Measurements from ENCODE around the gene ELFN1.

Gene ELFN1

DNA sequence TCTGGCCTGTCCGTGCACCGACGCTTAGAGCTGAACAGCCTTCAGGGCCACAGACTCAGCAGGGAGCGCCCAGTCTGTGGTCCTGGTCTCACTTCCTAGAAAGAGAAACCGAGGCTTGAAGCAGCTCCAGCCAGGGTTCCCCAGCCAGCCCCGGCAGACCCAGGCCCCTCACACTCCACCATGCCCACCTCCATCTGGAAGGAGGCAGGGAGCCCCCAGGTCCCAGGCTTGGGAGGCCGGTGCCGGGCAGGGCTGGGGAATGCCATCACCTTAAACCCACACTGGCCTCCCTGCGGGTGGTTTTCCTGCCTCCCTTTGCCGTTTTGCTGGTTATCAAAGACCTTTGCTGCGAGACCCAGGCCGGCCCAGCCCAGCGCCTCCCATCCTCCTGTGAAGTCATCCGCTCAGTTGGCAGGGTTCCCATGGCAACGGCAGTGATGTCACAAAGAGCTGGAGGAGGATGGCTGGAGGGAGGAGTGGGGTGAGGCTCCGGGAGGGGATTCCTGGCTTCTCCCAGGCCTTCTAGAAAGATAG is 24.0 kb downstream of the ELFN1 start:
- no peak for DNase-seq (ENCODE audit: low read depth in 2 of 3, low spot score in 2 of 3)

DNA sequence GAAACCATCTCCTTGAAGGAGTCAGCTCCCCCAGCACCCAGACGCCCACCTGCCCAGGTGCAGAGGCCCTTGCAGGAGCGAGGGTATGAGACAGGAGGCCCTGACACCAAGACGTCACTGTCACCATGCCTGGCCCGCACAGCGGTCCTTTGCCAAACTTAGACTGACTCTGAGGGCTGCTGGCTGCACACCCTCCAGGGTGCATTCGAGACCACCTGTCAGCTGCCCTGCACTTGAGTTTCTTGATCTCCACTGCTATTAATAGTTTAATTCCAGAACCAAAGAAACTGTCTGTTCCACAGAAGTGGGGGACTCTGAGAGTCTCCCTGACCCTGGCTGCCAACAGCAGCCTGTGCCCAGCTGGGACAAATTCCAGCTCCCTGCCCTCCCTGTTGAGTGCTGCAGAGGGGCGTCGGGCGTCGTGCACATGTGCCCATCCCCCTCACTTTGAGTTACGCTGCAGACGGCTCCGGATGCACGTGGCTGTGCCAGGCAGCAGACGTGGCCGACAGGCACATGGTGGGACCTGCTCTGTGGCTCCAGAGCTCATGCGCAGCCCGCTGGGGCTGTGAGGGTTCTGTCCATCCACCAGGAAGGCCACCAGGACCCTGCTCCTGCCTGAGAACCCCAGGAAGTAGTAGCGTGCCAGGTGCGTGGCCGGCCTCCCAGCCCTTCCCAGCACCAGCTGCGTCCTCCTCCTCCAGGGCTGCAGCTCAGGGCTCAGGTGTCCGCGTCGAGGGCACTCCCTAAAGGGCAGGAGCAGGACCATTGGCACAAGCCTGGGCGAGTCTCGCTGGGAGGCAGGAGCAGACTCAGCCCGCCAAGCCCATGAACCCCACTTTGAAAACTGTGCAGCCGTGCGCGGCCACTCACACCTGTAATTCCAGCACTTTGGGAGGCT is 24.8 kb downstream of the ELFN1 start:
- no peak for DNase-seq (ENCODE audit: low read depth in 2 of 3, low spot score in 2 of 3)

DNA sequence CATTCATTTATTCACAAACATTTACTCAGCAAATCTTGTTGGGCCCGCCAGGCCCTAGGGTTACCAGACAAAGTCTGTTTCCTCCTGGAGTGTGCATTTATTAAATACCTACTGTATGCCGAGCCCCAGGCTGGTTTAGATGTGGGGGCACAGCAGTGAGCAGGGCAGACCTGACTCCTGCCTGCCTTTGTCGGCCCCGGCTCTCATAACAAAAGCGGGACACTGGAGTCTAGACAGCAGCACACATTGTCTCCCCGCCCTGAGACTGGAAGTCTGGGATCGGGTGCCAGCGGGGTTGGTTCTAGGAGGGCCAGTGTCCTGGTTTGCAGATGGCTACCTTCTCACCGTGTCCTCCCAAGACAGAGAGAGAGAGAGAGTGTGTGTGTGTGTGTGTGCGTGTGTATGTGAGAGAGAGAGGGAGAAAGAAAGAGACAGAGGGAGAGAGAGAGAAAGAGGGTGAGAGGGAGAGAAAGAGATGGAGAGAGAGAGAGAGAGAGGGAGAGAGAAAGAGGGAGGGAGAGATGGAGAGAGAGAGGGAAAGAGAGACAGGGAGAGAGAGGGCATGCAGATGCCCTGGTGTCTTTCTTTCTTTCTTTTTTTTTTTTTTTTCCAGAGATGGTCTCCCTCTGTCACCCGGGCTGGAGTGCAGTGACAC is 25.9 kb downstream of the ELFN1 start:
- DNase-seq (ENCODE audit: low read depth in 2 of 3, low spot score in 2 of 3): no peak

DNA sequence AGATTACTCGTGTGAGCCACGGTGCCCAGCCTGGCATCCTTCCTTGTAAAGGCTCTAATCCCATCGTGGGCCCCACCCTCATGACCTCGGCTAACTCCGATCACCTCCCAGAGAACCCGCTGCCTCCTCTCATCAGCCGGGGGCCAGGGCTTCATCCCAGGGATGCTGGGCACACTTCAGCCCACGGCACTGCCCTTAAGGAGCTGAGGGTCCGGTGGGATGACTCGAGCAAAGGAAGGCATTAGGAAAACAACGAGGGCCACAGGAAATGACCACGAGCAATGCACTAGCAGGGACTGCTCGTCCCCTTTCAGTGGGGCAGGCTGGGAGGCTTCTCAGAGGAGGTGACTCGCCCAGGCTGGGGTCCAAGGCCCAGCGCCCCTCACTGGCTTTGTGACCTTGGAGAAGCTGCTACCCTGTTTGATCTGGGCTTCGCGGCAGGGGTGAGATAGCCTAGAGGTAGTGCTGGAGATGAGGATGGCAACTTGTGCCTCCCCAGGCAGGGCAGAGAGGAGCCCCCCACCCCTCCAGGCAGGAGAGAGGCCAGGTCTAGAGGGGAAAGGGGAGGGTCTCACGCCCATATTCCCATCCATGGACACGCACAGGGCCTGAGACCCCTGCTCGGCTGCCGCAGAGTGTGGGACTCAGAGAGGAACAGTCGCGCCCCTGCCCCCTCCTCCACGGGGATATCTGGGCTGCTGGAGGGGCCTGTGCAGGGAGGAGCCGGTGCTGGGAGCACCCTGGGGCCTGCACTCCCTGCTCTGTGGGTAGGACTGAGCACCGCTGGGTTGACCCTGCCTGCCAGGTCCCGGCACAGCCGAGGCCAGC is 26.8 kb downstream of the ELFN1 start:
- no peak for DNase-seq (ENCODE audit: low read depth in 2 of 3, low spot score in 2 of 3)

DNA sequence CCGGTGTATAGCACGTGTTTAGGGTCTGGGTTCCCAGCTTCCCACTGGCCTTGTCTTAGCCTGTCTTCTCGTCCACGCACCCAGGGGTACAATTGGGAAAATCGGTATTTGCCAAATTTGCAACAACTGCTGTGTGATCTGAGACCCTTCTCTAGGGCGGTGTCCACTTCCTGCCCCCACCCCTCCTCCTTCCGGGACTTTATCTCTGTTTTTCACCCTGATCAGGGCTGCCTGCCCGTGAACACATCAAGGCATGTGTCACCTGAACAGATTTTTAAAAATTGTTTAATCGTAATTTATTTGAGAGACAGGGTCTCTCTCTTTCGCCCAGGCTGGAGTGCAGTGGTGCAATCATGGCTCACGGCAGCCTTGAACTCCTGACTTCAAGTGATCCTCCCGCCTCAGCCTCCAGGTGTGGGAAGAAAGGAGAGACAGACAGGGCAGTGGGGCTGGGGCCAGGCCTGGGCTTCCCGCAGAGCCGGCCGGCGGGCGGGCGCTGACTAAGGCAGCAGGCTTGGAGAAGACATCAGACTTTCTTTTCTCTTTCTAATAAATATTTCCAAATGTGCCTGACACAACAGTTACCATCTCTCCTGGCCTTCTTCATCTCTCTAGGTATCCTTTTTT is 27.5 kb downstream of the ELFN1 start:
- no peak for DNase-seq (ENCODE audit: low read depth in 2 of 3, low spot score in 2 of 3)

DNA sequence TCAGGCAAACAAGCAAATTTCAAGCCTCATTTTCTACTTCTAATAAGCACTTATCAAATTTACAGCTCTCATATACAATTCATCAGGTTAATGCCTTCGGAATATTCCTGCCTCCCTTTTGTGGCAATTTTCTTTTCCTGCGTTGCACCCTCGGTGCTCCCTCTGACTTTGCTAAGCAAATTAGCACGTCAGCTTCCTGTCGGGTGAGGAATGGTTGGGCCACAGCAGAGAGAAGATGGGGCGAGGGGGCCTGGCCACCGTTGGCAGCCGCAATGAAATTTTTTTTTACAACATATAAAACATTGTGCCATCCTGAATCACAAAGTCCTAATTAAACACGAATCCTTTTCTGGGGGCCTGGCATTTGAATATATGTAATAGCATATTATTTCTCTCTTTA is 28.1 kb downstream of the ELFN1 start:
- no peak for DNase-seq (ENCODE audit: low read depth in 2 of 3, low spot score in 2 of 3)

DNA sequence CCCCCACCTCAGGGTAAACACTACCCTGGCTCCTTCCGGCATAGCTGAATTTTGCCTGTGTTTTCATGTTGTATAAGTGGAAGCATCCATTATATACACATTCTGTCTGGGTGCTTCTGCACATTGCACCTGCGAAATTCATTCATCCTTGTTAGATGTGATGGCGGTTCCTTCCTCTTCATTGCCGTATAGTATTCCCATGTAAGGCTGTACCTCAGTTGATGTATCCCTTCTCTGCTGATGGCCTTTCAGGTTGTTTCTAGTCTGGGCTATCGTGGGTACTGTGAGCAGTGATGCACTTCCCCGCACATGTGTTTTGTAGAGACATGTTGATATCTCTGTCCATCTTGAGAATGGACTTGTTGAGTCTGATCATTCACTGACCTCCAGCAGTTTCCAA is 28.9 kb downstream of the ELFN1 start:
- DNase-seq (ENCODE audit: low read depth in 2 of 3, low spot score in 2 of 3): no peak

DNA sequence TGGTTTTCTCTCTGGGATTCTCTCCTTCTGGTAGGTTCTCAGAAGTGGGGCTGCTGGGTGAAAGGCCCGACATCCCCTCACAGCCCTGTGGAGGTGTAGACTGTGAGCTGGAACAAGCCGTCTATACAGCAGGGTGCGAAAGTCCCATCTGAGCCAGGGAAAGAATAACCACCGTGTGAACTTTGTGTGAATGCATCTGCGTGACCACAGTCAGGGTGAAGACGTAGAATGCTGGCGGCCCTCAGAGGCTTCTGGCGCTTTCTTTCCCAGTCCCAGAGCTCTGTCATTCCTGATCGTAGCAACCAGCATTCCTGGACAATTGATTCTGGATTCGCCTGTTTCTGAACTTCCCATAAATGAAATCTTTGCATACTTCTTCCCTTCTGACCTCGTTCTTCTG is 30.0 kb downstream of the ELFN1 start:
- DNase-seq (ENCODE audit: low read depth in 2 of 3, low spot score in 2 of 3): no peak

DNA sequence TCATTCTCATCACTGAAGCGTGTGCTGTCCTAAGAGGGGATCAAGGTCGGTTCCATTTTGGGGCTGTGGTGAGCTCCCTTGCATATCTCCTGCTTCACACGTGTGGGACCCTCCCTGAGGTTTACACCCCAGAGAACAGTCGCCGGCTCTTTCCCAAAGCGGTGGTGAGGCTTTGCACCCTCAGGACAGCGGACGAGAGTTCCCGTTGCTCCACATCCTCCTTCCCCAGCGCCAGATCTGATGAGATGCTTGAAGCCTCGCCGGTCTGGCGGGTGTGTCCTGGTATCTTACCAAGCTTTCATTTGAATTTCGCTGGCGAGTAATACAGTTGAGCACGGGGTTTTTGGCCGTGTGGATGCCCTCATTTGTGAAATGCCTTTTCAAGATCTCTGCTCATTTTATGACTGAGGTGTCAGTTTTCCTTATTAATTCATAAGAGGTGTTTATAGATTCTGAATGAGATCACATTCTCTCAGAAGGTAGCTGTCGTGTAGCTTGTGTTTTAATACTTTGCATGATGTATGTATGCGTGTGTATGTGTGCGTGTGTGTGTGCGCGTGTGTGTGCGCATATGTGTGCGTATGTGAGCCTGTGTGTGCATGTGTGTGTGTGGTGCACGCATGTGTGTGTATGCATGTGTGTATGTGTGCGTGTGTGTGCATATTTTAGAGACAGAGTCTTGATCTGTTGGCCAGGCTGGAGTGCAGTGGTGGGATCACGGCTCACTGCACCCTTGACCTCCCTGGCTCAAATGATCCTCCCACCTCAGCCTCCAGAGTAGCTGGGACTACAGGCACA is 30.7 kb downstream of the ELFN1 start:
- DNase-seq (ENCODE audit: low read depth in 2 of 3, low spot score in 2 of 3): no peak

DNA sequence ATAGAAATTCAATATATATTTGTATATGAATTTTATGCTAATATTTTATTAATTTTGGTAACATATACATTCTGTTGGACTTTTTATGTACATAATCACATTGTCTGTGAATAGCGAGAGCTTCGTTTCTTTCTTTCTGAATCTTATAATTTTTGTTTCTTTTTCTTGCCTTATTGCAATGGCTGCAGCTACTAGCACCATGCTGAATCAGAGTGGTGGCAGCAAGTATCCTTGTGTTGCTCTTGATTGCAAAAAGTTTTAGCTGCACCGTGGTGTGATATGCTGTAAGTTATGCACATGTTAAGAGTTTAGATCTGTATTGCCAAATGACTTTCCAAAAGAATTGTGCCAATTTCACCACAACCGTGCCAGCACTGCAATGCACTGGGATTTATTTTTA is 32.6 kb downstream of the ELFN1 start:
- DNase-seq (ENCODE audit: low read depth in 2 of 3, low spot score in 2 of 3): no peak

DNA sequence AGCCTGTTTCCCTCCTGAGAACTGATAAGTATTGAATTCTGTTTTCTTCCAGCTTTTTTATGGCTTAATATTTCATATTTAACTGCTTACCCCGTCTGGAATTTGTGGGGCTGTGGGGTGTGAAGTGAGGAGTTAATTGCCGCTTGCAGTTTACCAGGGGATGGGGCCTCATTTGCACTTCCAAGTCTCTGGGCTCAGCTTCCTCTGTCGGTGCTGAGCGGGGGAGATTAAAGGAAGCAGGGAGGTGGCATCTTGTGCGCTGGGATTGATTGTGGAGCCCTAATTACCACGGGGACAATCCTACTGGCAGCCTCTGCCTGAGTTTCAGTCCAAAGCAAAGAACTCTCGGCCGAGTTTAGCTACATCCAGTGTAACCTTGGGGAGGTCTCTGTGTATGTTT is 33.4 kb downstream of the ELFN1 start:
- DNase-seq (ENCODE audit: low read depth in 2 of 3, low spot score in 2 of 3): no peak

DNA sequence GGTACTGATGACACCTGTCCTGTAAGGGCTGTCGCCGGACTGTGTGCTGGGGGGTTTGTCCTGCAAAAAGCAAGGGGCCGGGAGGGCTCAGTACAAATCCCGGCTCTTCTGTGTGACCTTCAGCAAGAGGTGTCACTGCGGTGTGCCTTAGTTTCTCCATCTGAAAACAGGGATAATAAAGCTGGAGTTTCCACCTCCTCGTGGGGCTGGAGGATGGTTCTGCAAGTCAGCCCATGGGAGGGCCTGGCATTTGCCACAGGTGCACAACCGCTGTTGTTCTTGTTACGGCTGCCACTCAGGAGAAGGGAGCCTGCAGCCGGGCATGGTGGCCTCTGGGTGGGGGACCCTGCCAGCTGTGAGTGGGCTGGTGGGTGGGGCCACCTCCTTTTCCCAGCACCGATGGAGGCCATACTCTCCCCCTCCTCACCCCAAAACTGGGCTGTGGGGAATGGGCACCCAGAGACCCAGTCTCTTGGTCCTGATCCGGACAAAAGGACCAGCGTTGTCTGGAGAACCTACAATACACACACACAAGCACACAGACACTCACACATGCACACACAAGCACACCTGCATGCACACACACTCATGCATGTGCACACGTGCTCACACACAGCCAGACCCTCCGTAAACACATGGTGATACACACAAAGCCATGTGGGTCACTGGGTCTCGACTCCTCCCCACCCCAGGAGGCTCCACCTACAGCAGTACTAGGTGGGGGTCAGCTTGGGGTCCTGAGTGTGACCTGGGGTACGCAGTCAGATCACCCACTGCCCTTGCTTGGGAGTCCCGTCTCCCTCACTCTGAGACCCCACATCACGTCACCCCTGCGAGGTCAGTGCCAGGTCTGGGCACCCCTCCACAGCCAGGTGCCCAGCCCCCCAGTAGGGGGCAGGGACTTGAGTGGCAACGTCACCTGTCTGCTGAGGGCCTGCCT is 34.1 kb downstream of the ELFN1 start:
- no peak for DNase-seq (ENCODE audit: low read depth in 2 of 3, low spot score in 2 of 3)

DNA sequence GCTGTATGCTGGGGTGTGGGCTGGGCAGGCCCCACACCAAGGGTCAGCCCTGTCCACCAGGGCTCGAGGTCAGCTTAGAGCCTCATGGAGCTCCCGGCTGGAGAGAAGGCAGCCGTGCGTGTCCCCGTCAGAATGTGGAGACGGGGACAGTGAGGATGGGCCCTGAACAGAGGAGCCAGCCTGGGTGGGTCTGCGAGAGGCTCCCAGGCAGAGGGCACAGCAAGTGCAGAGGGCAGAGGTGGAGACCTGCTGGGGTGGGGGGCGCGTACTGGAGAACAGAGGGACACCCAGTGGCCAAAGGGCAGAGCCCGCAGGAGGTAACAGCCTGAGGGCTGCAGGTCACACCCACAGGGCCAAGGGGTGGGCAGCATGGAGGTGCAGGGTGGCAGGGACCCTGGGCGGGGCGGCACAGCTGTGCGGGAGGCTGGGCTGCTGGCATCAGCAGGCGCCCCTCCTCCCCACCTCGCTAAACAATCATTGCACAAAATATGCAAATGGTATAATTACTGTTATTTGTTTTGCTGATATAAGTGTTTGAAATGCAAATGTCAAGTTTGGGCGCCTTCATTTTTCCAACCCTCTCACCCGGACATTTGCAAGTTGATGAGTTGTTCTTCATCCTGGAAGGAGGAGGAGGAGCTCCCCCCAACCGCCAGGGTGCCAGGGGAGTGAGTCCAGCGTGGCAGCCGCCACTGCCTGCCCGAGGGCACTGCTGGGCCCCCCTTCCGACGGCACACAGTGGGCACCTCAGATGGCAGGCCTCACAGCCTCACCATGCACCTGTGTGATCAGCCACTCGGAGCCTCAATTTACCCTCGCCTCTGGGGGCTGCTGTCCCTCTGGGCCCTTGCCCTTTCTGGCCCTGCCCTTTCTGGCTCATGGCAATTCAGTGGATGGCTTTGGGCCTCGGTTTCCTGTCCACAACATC is 35.0 kb downstream of the ELFN1 start:
- DNase-seq (ENCODE audit: low read depth in 2 of 3, low spot score in 2 of 3): no peak

DNA sequence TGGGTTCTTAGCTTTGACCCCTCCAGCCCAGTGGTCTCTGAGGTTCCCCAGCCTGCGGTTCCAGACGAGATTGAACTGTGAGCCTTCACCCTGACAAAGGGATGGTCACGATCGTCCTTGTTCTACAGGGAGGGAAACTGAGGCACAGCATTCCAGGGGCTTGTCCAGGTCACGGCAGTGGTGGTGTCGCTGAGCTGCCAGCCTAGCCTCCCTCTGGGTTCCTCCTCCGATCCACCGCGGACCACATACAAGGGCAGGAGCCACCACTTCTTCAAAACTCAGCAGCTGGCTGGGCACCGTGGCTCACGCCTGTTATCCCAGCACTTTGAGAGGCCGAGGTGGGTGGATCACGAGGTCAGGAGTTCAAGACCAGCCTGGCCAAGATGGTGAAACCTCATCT is 35.8 kb downstream of the ELFN1 start:
- DNase-seq (ENCODE audit: low read depth in 2 of 3, low spot score in 2 of 3): no peak

DNA sequence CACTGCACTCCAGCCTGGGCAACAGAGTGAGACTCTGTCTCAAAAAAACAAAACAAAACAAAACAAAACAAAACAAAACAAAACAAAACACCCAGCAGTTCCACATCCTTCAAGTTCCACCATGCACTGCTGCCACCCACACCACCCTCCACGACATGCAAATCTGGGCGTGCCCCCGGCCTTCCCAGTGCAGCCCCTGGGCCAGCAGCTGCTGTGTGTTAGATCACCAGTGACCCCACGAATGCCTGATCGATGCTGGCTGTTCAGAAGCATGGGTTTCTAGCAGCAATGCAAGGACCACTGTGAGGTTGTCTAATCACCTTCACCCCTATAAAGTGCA is 36.3 kb downstream of the ELFN1 start:
- DNase-seq (ENCODE audit: low read depth in 2 of 3, low spot score in 2 of 3): no peak

DNA sequence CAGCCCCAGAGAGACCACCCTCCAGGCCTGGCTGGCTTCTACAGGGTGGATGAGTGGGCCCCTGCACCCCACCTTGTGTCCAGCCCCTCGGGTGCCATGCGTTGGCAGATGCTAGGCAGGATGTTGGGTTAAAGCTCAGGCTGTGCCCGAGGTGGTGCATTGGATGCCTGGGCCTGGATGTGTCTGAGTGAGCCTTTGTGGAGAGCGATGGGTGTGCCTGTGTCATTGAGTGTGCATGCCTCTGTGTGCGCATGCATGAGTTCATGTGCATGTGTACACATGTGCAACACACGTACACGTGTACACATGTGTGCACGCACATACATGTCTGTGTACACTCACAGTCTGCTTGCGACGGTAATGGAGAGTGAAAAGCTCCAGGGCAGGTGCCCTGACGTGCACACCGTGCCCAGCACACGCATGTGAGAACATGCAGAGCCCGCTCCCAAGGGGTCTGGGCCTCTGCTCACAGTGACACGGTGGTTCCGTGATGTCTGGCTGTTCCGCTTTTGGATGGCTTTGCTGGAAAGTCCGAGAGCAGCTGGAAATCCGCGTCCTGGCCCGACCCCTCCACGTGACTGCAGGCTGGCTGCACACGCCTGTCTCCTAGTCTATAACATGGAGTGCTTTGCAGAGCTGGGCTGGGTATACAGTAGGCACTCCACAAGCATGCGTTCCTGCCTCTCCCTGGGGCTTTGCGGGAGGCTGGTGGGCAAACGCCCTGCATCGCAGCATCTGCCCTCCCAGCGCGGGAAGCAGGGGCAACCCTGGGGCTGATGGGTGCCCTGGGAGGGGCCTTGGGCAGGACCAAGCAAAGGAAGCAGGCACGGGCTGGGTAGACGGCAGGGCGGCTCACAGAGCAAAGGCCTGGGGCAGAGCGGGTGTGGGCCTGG is 36.9 kb downstream of the ELFN1 start:
- DNase-seq (ENCODE audit: low read depth in 2 of 3, low spot score in 2 of 3): no peak
